Bronchial epithelial cell (primary cell): ENCODE measurements around the gene L3HYPDH. TPM values are rescaled to one million over a fixed set of nuclear protein-coding genes. Genes with fewer than 3 reads are reported as not detected.
A peak's percentile ranks its signal among the peaks of the same experiment; 100 is the strongest.

ENCODE experiments used
- DNase-seq: peaks from one replicate; pipeline ENCODE4 v3.0.0-alpha.2; 2010; ENCODE audit warnings: low read depth
- FAIRE-seq: peaks from 2 replicates; lab custom pipeline; 2011; peaks lifted over from hg19 to GRCh38; lab: Jason Lieb, UNC
- H3K27me3 ChIP-seq: 2 replicates; pipeline ENCODE4 v1.5.1; 2011; ENCODE audit warnings: low read length; ENCODE audit not compliant: control insufficient read depth, insufficient read depth
- H3K36me3 ChIP-seq: 2 replicates; pipeline ENCODE4 v1.5.1; 2011; ENCODE audit warnings: low read length; ENCODE audit not compliant: control insufficient read depth, insufficient read depth
- H3K4me3 ChIP-seq: 2 replicates; pipeline ENCODE4 v1.5.1; 2011; ENCODE audit warnings: mild to moderate bottlenecking, low read depth, low read length, control low read depth
- total RNA-seq: library from RNA; depleted of rRNA; stranded (reverse); fragments of >200 nt; gene quantifications from 2 replicates; pipeline ENCODE4 v1.2.1, GENCODE V29; 2014
- TF ChIP-seq, protein P1 (sequence below): IDR thresholded peaks from 2 replicates; pipeline ENCODE4 v1.5.1; 2011; ENCODE audit warnings: mild to moderate bottlenecking, moderate library complexity, low read length, control low read depth, inconsistent platforms; ENCODE audit not compliant: insufficient read depth, severe bottlenecking

L3HYPDH gene
- total RNA-seq, 1 donor from 2014 or later, result 17.1 TPM

DNA sequence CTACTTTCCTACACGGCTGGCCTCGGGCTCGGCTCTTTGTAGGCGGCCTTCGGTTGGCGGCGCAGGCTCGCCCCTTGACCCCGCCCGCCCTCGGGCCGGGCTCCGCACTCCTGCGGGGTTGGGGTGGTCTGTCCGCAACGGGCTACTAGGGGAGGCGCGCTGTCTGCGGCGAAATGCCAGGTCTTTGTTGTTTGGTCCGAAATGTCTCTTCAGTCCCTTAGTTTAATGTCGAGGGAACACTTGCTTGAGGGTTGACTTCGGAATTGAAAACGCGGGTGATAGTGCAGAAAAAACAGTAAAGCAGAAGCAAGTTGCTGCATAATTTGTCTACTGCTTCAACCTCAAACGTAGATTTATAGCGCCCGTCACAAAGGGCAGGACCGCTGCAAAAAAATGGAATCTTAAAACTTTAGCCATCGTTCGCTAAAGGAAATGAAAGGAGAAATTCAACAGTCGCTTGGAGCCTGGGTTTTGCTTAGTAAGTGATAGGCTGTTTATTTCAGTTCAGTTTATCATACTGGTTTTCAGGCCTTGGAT, 499 bp upstream of the L3HYPDH start:
- H3K27me3 ChIP-seq, result no peaks in the 10 kb centered on the region
- H3K36me3 ChIP-seq, result peaks cover 6% of the 10 kb centered on the region
- TF ChIP-seq, protein P1, sequence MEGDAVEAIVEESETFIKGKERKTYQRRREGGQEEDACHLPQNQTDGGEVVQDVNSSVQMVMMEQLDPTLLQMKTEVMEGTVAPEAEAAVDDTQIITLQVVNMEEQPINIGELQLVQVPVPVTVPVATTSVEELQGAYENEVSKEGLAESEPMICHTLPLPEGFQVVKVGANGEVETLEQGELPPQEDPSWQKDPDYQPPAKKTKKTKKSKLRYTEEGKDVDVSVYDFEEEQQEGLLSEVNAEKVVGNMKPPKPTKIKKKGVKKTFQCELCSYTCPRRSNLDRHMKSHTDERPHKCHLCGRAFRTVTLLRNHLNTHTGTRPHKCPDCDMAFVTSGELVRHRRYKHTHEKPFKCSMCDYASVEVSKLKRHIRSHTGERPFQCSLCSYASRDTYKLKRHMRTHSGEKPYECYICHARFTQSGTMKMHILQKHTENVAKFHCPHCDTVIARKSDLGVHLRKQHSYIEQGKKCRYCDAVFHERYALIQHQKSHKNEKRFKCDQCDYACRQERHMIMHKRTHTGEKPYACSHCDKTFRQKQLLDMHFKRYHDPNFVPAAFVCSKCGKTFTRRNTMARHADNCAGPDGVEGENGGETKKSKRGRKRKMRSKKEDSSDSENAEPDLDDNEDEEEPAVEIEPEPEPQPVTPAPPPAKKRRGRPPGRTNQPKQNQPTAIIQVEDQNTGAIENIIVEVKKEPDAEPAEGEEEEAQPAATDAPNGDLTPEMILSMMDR, result no peak
- peak overlapping the region; percentile 70 for H3K4me3 ChIP-seq
- no peak for DNase-seq
- FAIRE-seq, result no peak

DNA sequence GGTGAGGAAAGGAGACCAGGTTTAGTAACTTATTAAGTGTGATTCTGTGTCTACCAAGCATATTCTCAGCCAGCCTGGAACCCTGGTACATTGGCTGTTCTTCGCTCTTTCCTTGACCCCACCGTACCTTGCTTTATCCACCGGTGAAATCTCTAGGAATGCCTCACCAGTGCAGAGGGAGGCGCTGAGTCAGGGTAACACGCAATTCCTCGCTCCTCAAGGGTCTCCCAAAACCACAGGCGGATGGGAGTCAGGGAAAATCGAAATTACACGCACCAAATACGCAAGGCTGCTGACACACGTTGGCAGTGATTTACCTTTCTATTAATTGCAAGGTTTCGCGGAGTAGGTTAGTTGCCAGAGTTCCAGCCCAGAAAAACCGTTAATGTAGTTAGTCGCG, 845 bp downstream of the L3HYPDH start:
- peak overlapping the region; percentile 70 for H3K4me3 ChIP-seq
- H3K36me3 ChIP-seq, result peaks cover 3% of the 10 kb centered on the region
- no peak for FAIRE-seq
- TF ChIP-seq, protein P1, result no peak
- DNase-seq, result peak; percentile 53
- H3K27me3 ChIP-seq, result no peaks in the 10 kb centered on the region

DNA sequence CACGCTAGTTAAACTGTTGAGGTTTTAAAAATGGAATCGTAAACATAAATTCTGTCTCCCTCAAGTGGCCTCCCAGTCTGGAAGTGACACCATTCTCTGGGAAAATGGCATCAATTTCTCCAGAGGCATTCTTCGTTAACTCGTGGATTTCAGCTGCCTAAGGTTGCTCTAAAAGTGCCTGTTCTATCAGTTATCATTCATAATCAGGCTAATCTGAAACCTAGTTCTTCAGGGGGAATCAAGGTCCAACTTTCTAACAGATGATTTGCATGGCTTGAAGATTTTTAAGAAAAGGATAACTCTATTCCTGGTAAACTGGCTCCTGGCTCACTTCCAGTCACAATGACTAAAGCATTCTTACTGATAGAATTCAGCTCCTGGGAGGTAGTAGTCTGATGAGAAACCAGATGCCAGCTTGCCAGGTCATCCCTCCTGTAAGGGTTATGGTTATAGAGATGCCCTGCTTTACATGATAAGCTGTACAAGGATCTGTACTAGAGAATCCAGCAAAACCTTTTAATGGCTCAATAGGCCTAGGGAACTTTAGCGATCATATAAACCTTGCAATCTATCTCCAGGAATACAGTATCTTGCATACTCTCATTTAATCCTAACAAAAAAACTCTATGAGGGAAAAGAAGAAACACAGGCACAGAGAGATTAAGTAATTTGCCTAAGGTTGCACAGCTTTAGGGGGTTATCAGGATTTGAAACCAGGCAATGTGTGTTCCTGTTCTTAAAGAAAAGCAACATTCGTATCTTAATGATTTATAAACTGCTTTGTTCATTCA, 1.5 kb downstream of the L3HYPDH start:
- peak overlapping the region; percentile 70 for H3K4me3 ChIP-seq
- no peak for FAIRE-seq
- H3K36me3 ChIP-seq, result peaks cover 4% of the 10 kb centered on the region
- DNase-seq, result peak; percentile 94
- TF ChIP-seq, protein P1, result no peak
- no peaks in the 10 kb centered on the region for H3K27me3 ChIP-seq

DNA sequence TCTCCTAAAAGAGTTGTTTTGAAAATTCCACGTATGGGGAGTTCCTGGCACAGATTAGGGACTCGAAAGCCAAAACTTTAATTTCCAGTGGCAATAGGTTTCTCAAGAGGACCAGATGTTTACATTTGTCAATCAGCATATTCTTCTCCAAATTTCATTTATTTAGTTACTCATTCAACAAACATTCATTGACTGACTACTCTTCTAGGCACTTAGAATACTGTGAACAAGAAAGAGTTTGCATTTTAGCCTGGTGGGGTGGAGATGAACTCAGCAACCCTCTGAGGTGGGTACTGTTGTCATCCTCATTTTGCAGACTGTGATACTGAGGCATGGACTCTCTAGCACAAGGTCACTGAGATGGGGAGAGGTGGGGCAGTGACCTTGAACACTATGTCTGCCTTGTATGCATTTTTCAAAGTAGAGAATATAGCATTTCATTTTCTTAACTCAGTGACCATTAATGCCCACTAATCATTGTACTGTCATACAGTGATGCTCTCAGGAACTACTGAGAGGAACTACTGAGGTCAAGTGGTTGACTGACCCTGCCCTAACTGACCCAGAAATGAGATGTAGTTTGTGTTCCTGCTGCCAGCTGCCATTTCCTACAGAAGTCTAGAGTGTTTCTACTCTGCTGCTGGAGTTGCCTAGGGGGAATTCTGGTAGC, 2.2 kb downstream of the L3HYPDH start:
- Histone ChIP-seq H3K36me3 (peaks cover 2% of the 10 kb centered on the region), H3K4me3 (peak overlapping the region; percentile 70), H3K27me3 (no peaks in the 10 kb centered on the region)
- TF ChIP-seq, protein P1, result no peak
- no peak for FAIRE-seq
- DNase-seq, result peak; percentile 78

DNA sequence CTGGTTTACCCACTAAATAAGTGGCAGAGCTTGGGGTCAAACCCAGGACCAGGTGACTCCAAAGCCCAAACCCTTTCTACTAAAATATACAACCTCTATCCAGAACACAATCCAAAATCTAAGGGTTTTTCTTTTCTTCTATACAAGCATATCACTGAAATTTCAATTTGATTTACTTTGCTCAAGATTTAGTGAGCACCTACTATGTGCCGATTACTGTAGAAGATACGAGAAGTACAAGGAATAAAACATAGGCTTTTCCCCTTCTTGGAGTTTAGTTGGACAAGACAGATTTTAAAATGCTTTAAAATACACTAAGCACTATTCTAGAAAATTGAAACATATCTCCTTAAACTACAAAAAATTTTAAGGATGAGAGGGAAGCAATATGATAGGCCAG, 2.8 kb downstream of the L3HYPDH start:
- TF ChIP-seq, protein P1, result no peak
- H3K4me3 ChIP-seq, result no peak overlapping the region

More for the DNA sequence above, 2.8 kb downstream of the L3HYPDH start:
- H3K27me3 ChIP-seq, result no peaks in the 10 kb centered on the region
- DNase-seq, result no peak
- FAIRE-seq, result no peak
- H3K36me3 ChIP-seq, result peaks cover 2% of the 10 kb centered on the region
